ENCODE results near the gene SERPINH1.

Gene SERPINH1

DNA sequence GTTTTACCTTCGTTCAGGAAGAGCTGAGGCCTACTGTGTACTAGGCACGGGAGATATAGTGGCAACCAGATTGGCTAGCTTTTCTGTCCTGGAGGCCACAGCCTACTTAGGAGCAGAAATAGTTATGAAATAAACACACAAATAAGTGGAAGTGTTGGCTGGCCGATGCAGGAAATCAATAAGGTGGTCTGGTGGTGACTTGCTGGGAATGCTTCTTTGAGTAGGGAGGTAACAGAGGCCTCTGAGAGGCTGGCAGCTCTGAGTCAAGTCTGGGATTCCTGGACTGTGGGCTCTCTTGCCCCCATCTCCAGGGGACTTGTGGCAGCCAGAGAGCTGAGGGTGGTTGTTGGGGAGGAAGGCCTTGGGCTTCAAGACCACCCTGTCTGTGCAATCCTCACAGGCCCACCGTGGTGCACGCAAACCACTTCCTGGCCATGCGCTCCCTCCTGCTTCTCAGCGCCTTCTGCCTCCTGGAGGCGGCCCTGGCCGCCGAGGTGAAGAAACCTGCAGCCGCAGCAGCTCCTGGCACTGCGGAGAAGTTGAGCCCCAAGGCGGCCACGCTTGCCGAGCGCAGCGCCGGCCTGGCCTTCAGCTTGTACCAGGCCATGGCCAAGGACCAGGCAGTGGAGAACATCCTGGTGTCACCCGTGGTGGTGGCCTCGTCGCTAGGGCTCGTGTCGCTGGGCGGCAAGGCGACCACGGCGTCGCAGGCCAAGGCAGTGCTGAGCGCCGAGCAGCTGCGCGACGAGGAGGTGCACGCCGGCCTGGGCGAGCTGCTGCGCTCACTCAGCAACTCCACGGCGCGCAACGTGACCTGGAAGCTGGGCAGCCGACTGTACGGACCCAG lies 4.1 kb downstream of the SERPINH1 start:
- H3K23ac ChIP-seq (ENCODE audit: low read length): no peak overlapping the region
- peaks cover 61% of the 10 kb centered on the region for H3K79me2 ChIP-seq (ENCODE audit: control insufficient read depth, insufficient read depth, low read length)
- peaks cover 20% of the 10 kb centered on the region for H3K4me1 ChIP-seq (ENCODE audit: control insufficient read depth, low read depth, low read length)
- H3K79me1 ChIP-seq (ENCODE audit: low read length): peaks cover 36% of the 10 kb centered on the region
- H3K4me2 ChIP-seq (ENCODE audit: low read length): no peak overlapping the region
- no peak for DNase-seq
- no peak overlapping the region for H2AK5ac ChIP-seq (ENCODE audit: low read length)
- H3K36me3 ChIP-seq (ENCODE audit: control insufficient read depth, insufficient read depth, low read length): peaks cover 45% of the 10 kb centered on the region
- H3K4me3 ChIP-seq (ENCODE audit: low read length): no peak overlapping the region
- no CpG with 5 or more reads among the region's 43 CpGs for WGBS (ENCODE audit: extremely low coverage, insufficient coverage, low lambda C conversion rate)
- no peak overlapping the region for H3K27ac ChIP-seq (ENCODE audit: low read depth, low read length)
- no peak overlapping the region for H2BK120ac ChIP-seq (ENCODE audit: low read depth, low read length)
- H4K8ac ChIP-seq (ENCODE audit: low read depth, low read length): no peak overlapping the region
- no peak overlapping the region for H4K5ac ChIP-seq (ENCODE audit: low read length)
- peak overlapping the region; percentile 23 for H3K9ac ChIP-seq (ENCODE audit: low read length)
- no peak overlapping the region for H2BK15ac ChIP-seq (replicated peaks; ENCODE audit: low read depth)
- H3K18ac ChIP-seq (ENCODE audit: low read length): no peak overlapping the region
- no peak overlapping the region for H3K4ac ChIP-seq (ENCODE audit: low read depth, low read length)
- H2BK5ac ChIP-seq (ENCODE audit: low read length): no peak overlapping the region
- H3K56ac ChIP-seq (ENCODE audit: low read length): peak overlapping the region; percentile 50
- no peaks in the 10 kb centered on the region for H3K27me3 ChIP-seq (ENCODE audit: insufficient read depth, low read length, poor library complexity)

DNA sequence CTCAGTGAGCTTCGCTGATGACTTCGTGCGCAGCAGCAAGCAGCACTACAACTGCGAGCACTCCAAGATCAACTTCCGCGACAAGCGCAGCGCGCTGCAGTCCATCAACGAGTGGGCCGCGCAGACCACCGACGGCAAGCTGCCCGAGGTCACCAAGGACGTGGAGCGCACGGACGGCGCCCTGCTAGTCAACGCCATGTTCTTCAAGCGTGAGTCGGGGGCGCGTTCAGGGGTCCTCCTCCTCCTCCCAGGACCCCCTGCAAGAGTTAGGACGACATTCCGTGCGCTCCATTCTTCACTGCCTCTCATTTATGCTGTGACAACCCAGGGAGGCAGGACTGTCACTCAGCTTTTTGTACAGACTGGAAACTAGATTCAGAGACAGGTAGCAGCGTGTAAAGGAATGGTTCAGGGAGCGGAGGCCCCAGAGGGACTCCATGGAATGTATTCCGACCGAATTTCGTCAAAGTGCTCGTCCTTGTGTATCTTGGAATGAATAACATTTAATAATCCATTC lies 4.8 kb downstream of the SERPINH1 start:
- Histone ChIP-seq H4K5ac (ENCODE audit: low read length) (no peak overlapping the region), H3K27me3 (ENCODE audit: insufficient read depth, low read length, poor library complexity) (no peaks in the 10 kb centered on the region), H3K4ac (ENCODE audit: low read depth, low read length) (no peak overlapping the region), H3K4me2 (ENCODE audit: low read length) (no peak overlapping the region), H4K8ac (ENCODE audit: low read depth, low read length) (no peak overlapping the region), H3K4me1 (ENCODE audit: control insufficient read depth, low read depth, low read length) (peaks cover 14% of the 10 kb centered on the region), H2BK15ac (replicated peaks; ENCODE audit: low read depth) (no peak overlapping the region), H2BK5ac (ENCODE audit: low read length) (no peak overlapping the region), H3K9ac (ENCODE audit: low read length) (no peak overlapping the region), H2AK5ac (ENCODE audit: low read length) (no peak overlapping the region), H3K56ac (ENCODE audit: low read length) (peak overlapping the region; percentile 5), H2BK120ac (ENCODE audit: low read depth, low read length) (no peak overlapping the region), H3K18ac (ENCODE audit: low read length) (no peak overlapping the region), H3K36me3 (ENCODE audit: control insufficient read depth, insufficient read depth, low read length) (peaks cover 51% of the 10 kb centered on the region), H3K23ac (ENCODE audit: low read length) (no peak overlapping the region), H3K79me2 (ENCODE audit: control insufficient read depth, insufficient read depth, low read length) (peaks cover 61% of the 10 kb centered on the region), H3K27ac (ENCODE audit: low read depth, low read length) (no peak overlapping the region), H3K4me3 (ENCODE audit: low read length) (no peak overlapping the region), H3K79me1 (ENCODE audit: low read length) (peaks cover 36% of the 10 kb centered on the region)
- DNase-seq: no peak
- WGBS (ENCODE audit: extremely low coverage, insufficient coverage, low lambda C conversion rate): no CpG with 5 or more reads among the region's 34 CpGs

DNA sequence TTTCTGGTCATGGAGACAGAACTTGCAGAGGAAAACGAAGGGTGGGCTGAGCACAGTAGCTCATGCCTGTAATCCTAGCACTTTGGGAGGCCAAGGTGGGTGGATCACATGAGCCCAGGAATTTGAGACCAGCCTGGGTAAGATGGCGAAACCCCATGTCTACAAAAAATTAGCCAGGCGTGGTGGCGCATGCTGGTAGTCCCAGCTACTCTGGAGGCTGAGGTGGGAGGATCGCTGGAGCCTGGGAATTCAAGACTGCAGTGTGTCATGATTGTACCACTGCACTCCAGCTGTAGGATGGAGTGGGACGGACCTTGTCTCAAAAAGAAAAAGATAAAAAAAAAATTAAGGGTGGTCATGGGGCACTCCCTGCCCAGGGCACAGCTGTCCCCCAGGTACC lies 5.9 kb downstream of the SERPINH1 start:
- H3K9ac ChIP-seq (ENCODE audit: low read length): no peak overlapping the region
- H3K4ac ChIP-seq (ENCODE audit: low read depth, low read length): no peak overlapping the region
- H3K56ac ChIP-seq (ENCODE audit: low read length): no peak overlapping the region
- peaks cover 14% of the 10 kb centered on the region for H3K4me1 ChIP-seq (ENCODE audit: control insufficient read depth, low read depth, low read length)
- no peak overlapping the region for H2BK15ac ChIP-seq (replicated peaks; ENCODE audit: low read depth)
- H2BK120ac ChIP-seq (ENCODE audit: low read depth, low read length): no peak overlapping the region
- H3K23ac ChIP-seq (ENCODE audit: low read length): no peak overlapping the region
- no peak overlapping the region for H3K27ac ChIP-seq (ENCODE audit: low read depth, low read length)
- H3K18ac ChIP-seq (ENCODE audit: low read length): no peak overlapping the region
- H3K79me2 ChIP-seq (ENCODE audit: control insufficient read depth, insufficient read depth, low read length): peaks cover 51% of the 10 kb centered on the region
- H4K5ac ChIP-seq (ENCODE audit: low read length): no peak overlapping the region
- peaks cover 56% of the 10 kb centered on the region for H3K36me3 ChIP-seq (ENCODE audit: control insufficient read depth, insufficient read depth, low read length)
- no peak overlapping the region for H2AK5ac ChIP-seq (ENCODE audit: low read length)
- no peaks in the 10 kb centered on the region for H3K27me3 ChIP-seq (ENCODE audit: insufficient read depth, low read length, poor library complexity)
- H2BK5ac ChIP-seq (ENCODE audit: low read length): no peak overlapping the region
- no peak for DNase-seq
- no peak overlapping the region for H3K4me2 ChIP-seq (ENCODE audit: low read length)
- H3K79me1 ChIP-seq (ENCODE audit: low read length): peaks cover 36% of the 10 kb centered on the region
- H4K8ac ChIP-seq (ENCODE audit: low read depth, low read length): no peak overlapping the region
- H3K4me3 ChIP-seq (ENCODE audit: low read length): no peak overlapping the region
- no CpG with 5 or more reads among the region's 6 CpGs for WGBS (ENCODE audit: extremely low coverage, insufficient coverage, low lambda C conversion rate)

DNA sequence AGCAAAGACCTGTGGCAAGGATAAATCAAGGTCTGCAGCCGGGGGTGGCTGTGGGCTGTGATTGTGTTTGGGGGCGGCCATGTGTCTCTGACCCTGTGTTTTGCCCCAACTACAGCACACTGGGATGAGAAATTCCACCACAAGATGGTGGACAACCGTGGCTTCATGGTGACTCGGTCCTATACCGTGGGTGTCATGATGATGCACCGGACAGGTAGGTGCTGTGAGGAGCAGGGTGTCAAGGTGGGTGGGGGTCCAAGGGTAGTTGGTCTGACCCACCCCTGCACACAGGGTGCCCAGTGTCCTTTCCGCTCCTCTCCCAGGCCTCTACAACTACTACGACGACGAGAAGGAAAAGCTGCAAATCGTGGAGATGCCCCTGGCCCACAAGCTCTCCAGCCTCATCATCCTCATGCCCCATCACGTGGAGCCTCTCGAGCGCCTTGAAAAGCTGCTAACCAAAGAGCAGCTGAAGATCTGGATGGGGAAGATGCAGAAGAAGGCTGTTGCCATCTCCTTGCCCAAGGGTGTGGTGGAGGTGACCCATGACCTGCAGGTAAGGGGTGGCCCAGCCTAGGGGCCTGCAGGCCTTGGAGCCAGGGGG lies 6.7 kb downstream of the SERPINH1 start:
- Histone ChIP-seq H3K4me2 (ENCODE audit: low read length) (no peak overlapping the region), H3K27ac (ENCODE audit: low read depth, low read length) (no peak overlapping the region), H4K8ac (ENCODE audit: low read depth, low read length) (no peak overlapping the region), H3K23ac (ENCODE audit: low read length) (no peak overlapping the region), H3K9ac (ENCODE audit: low read length) (no peak overlapping the region), H3K4ac (ENCODE audit: low read depth, low read length) (no peak overlapping the region), H3K4me3 (ENCODE audit: low read length) (no peak overlapping the region), H3K36me3 (ENCODE audit: control insufficient read depth, insufficient read depth, low read length) (peaks cover 62% of the 10 kb centered on the region), H2AK5ac (ENCODE audit: low read length) (no peak overlapping the region), H4K5ac (ENCODE audit: low read length) (no peak overlapping the region), H3K79me2 (ENCODE audit: control insufficient read depth, insufficient read depth, low read length) (peaks cover 44% of the 10 kb centered on the region), H3K56ac (ENCODE audit: low read length) (no peak overlapping the region), H3K79me1 (ENCODE audit: low read length) (peaks cover 35% of the 10 kb centered on the region), H3K4me1 (ENCODE audit: control insufficient read depth, low read depth, low read length) (peaks cover 13% of the 10 kb centered on the region), H2BK5ac (ENCODE audit: low read length) (no peak overlapping the region), H2BK15ac (replicated peaks; ENCODE audit: low read depth) (no peak overlapping the region), H3K18ac (ENCODE audit: low read length) (no peak overlapping the region), H3K27me3 (ENCODE audit: insufficient read depth, low read length, poor library complexity) (no peaks in the 10 kb centered on the region), H2BK120ac (ENCODE audit: low read depth, low read length) (no peak overlapping the region)
- WGBS (ENCODE audit: extremely low coverage, insufficient coverage, low lambda C conversion rate): no CpG with 5 or more reads among the region's 14 CpGs
- no peak for DNase-seq

DNA sequence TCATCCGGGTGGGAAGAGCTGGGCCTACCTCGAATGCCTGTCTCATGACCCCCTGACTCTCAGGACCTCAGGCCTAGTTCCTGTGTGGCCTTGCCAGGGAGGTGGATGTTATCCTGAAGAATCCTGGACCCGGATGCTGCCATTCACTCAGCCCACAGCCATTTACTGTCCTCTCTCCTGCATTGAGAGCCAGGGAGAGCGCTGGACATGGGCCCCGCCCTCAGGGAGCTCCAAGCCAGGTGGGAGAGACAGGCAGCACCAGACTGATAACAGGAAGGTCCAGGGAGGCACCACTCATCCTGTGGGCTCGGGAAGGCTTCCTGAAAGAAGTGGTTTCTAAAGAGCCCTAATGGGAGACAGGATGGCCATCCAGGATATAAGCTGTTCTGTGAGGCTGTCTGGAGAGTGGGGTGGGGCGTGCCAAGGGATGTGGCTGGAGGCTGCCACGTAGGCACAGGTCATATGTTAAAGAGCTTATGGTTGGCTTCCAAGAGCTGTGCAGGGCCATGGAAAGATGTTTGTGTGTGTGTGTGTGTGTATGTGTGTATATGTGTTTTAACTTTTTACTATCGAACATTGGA lies 8.6 kb downstream of the SERPINH1 start:
- Histone ChIP-seq H3K36me3 (ENCODE audit: control insufficient read depth, insufficient read depth, low read length) (peaks cover 59% of the 10 kb centered on the region), H3K27me3 (ENCODE audit: insufficient read depth, low read length, poor library complexity) (no peaks in the 10 kb centered on the region), H3K27ac (ENCODE audit: low read depth, low read length) (no peak overlapping the region), H3K56ac (ENCODE audit: low read length) (no peak overlapping the region), H3K4ac (ENCODE audit: low read depth, low read length) (no peak overlapping the region), H3K23ac (ENCODE audit: low read length) (no peak overlapping the region), H3K18ac (ENCODE audit: low read length) (no peak overlapping the region), H2AK5ac (ENCODE audit: low read length) (no peak overlapping the region), H3K9ac (ENCODE audit: low read length) (no peak overlapping the region), H2BK15ac (replicated peaks; ENCODE audit: low read depth) (no peak overlapping the region), H4K8ac (ENCODE audit: low read depth, low read length) (no peak overlapping the region), H2BK120ac (ENCODE audit: low read depth, low read length) (no peak overlapping the region), H3K79me2 (ENCODE audit: control insufficient read depth, insufficient read depth, low read length) (peaks cover 25% of the 10 kb centered on the region), H4K5ac (ENCODE audit: low read length) (no peak overlapping the region), H3K4me2 (ENCODE audit: low read length) (no peak overlapping the region), H3K4me1 (ENCODE audit: control insufficient read depth, low read depth, low read length) (no peaks in the 10 kb centered on the region), H3K4me3 (ENCODE audit: low read length) (no peak overlapping the region), H2BK5ac (ENCODE audit: low read length) (no peak overlapping the region), H3K79me1 (ENCODE audit: low read length) (peaks cover 33% of the 10 kb centered on the region)
- no peak for DNase-seq
- no CpG with 5 or more reads among the region's 9 CpGs for WGBS (ENCODE audit: extremely low coverage, insufficient coverage, low lambda C conversion rate)
